Measurements from ENCODE around the gene ZSWIM9. TPM values are rescaled to one million over a fixed set of nuclear protein-coding genes. Genes with fewer than 3 reads are reported as not detected.

The ZSWIM9 gene
- total RNA-seq, 2 donors from 2014 or later: 4.7 to 9.6 TPM

DNA sequence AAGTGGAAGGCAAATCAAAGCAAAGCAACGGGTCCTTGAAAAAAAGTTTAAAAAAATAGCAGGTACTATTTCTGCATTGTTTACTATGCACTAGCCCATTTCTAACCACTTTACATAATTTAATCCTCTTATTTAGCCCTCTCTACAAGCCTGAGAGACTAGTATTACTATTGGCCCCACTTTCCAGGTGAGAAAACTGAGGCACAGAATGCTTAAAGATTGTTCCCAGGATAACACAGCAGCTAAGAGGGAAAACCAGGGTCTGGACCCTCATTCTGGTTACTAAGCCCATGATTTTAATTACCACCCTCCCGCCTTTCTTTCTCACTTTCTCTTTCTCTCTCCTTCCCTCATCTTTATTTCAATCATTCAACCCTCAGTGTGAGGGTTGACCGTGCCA lies 5.7 kb downstream of the ZSWIM9 start:
- Histone ChIP-seq H3K4me3 (no peak overlapping the region), H3K9me3 (no peaks in the 10 kb centered on the region), H3K27ac (no peak overlapping the region), H3K4me1 (peaks cover 6% of the 10 kb centered on the region), H3K27me3 (no peaks in the 10 kb centered on the region), H3K36me3 (replicated peaks in 1 of 2; ENCODE audit: insufficient read depth in 1 of 2, low read depth in 2 of 2) (peaks cover 2 to 3% of the 10 kb centered on the region in 2 donors)
- WGBS, 2 donors: 76 to 98% methylated on average over 3 of the region's 3 CpGs
- DNase-seq (no peak), ATAC-seq (no peak)
- no peak for TF ChIP-seq POLR2A (IDR thresholded peaks at IDR 0.05)
- TF ChIP-seq, protein P1, sequence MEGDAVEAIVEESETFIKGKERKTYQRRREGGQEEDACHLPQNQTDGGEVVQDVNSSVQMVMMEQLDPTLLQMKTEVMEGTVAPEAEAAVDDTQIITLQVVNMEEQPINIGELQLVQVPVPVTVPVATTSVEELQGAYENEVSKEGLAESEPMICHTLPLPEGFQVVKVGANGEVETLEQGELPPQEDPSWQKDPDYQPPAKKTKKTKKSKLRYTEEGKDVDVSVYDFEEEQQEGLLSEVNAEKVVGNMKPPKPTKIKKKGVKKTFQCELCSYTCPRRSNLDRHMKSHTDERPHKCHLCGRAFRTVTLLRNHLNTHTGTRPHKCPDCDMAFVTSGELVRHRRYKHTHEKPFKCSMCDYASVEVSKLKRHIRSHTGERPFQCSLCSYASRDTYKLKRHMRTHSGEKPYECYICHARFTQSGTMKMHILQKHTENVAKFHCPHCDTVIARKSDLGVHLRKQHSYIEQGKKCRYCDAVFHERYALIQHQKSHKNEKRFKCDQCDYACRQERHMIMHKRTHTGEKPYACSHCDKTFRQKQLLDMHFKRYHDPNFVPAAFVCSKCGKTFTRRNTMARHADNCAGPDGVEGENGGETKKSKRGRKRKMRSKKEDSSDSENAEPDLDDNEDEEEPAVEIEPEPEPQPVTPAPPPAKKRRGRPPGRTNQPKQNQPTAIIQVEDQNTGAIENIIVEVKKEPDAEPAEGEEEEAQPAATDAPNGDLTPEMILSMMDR (IDR thresholded peaks at IDR 0.05): no peak
- intact Hi-C loops (cut with DNase I): no loop called here

DNA sequence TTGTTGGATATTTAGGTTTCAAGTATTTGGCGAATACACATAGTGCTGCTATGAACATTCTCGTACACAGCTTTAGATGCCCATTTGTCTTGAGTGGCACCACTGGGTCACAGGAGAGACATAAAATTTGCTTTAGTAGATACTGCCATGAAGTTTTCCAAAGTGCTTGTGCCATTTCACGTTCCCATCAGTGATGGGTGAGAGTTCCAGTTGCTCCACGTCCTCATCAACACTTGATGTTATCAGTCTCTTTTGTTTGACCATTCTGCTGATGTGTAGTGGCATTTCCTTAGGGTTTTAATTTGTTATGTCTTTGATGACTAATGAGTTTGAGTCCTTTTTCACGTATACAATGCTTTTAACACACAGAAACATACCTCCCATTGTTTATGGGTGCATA lies 11.0 kb downstream of the ZSWIM9 start:
- Histone ChIP-seq H3K27ac (no peak overlapping the region), H3K9me3 (no peaks in the 10 kb centered on the region), H3K4me3 (no peak overlapping the region), H3K4me1 (no peaks in the 10 kb centered on the region), H3K27me3 (no peaks in the 10 kb centered on the region), H3K36me3 (replicated peaks in 1 of 2; ENCODE audit: insufficient read depth in 1 of 2, low read depth in 2 of 2) (peaks cover 0 to 2% of the 10 kb centered on the region in 2 donors)
- TF ChIP-seq, protein P1 (IDR thresholded peaks at IDR 0.05): no peak
- TF ChIP-seq POLR2A (IDR thresholded peaks at IDR 0.05): no peak
- 94 to 95% methylated on average over 5 of the region's 5 CpGs for WGBS, 2 donors
- ATAC-seq (no peak), DNase-seq (no peak)
- intact Hi-C loops (cut with DNase I): no loop called here

DNA sequence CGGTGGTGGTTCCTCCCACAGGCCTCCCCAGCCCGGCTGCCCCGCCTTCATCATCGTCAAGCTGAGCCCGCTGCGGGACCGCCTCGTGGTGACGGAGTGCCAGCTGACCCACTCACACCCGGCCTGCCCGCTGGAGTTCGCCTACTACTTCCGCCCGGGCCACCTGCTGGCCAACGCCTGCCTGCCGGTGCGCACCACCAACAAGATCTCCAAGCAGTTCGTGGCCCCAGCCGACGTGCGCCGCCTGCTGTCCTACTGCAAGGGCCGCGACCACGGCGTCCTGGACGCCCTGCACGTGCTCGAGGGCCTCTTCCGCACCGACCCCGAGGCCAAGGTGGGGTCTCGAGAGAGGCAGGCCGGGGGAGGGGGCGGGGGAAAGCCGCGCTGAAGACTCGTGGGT lies 12.0 kb downstream of the ZSWIM9 start:
- TF ChIP-seq, protein P1 (IDR thresholded peaks at IDR 0.05): no peak
- no peak for TF ChIP-seq POLR2A (IDR thresholded peaks at IDR 0.05)
- Histone ChIP-seq H3K4me1 (no peaks in the 10 kb centered on the region), H3K4me3 (no peak overlapping the region), H3K9me3 (no peaks in the 10 kb centered on the region), H3K27me3 (no peaks in the 10 kb centered on the region), H3K36me3 (replicated peaks in 1 of 2; ENCODE audit: insufficient read depth in 1 of 2, low read depth in 2 of 2) (peaks cover 0 to 2% of the 10 kb centered on the region in 2 donors), H3K27ac (no peak overlapping the region)
- ATAC-seq (no peak), DNase-seq (no peak)
- intact Hi-C loops (cut with DNase I): no loop called here
- 92 to 96% methylated on average over 25 to 36 of the region's 38 CpGs for WGBS, 2 donors

DNA sequence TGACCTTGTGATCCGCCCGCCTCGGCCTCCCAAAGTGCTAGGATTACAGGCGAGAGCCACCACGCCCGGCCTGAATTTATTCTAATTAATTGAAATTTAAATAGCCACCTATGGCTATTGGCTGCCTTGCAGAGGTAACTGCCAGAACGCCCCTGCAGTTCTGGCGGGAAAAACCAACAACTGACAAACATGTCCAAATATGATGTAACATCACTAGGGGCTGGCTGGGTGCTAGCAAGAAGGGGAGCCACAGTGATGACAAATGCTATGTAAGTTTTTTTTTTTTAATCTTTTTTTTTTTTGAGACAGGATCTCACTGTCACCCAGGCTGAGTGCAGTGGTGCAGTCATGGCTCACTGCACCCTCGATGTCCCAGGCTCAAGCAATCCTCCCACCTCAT lies 12.9 kb downstream of the ZSWIM9 start:
- TF ChIP-seq, protein P1 (IDR thresholded peaks at IDR 0.05): no peak
- no peak for TF ChIP-seq POLR2A (IDR thresholded peaks at IDR 0.05)
- Histone ChIP-seq H3K9me3 (no peaks in the 10 kb centered on the region), H3K27ac (no peak overlapping the region), H3K4me1 (no peaks in the 10 kb centered on the region), H3K4me3 (no peak overlapping the region), H3K27me3 (no peaks in the 10 kb centered on the region), H3K36me3 (replicated peaks in 1 of 2; ENCODE audit: insufficient read depth in 1 of 2, low read depth in 2 of 2) (peaks cover 0 to 2% of the 10 kb centered on the region in 2 donors)
- ATAC-seq (no peak), DNase-seq (no peak)
- intact Hi-C loops (cut with DNase I): no loop called here
- 95 to 96% methylated on average over 9 of the region's 9 CpGs for WGBS, 2 donors

DNA sequence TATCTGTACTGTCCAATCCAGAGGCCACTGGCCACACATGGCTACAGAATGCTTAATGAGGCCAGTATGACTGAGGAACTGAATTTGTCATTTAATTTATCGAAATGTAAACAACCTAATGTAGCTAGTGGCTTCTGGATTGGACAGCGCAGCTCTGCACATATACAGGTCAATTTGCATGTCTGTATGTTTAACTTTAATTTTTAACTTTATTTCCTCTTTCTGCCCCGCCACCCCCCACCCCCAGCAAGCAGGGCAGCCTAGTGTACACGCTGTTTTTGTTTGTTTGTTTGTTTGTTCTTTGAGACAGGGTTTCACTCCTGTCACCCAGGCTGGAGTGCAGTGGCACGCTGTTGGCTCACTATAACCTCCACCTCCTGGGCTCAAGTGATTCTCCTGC lies 15.5 kb downstream of the ZSWIM9 start:
- Histone ChIP-seq H3K27ac (no peak overlapping the region), H3K27me3 (no peaks in the 10 kb centered on the region), H3K4me1 (no peaks in the 10 kb centered on the region), H3K4me3 (no peak overlapping the region), H3K9me3 (no peaks in the 10 kb centered on the region), H3K36me3 (replicated peaks in 1 of 2; ENCODE audit: insufficient read depth in 1 of 2, low read depth in 2 of 2) (no peaks in the 10 kb centered on the region)
- ATAC-seq: no peak
- 79 to 82% methylated on average over 5 of the region's 5 CpGs for WGBS, 2 donors
- intact Hi-C loops (cut with DNase I): no loop called here
- TF ChIP-seq, protein P1 (IDR thresholded peaks at IDR 0.05): no peak
- TF ChIP-seq POLR2A (IDR thresholded peaks at IDR 0.05): no peak
- no peak for DNase-seq
